Panc1 (cell line): Measurements from ENCODE around the gene HNRNPU. TPM values are rescaled to one million over a fixed set of nuclear protein-coding genes. Genes with fewer than 3 reads are reported as not detected.
A peak's percentile ranks its signal among the peaks of the same experiment; 100 is the strongest.

ENCODE experiments used
- ATAC-seq: fragments of 200-7000 bp; cut with Tn5 transposase; 2 replicates; pipeline ENCODE4 v1.9.1; 2020; ENCODE audit warnings: mild to moderate bottlenecking, moderate library complexity
- BruUV-seq: library from RNA; stranded (reverse); fragments of 400-500 nt; replicated peaks from 2 replicates; lab custom pipeline; 2021; lab: Mats Ljungman, UMichigan
- CTCF ChIA-PET: fragments of 300-600 bp; sonication (Branson Sonifier 250); formaldehyde crosslinking; loops from one replicate; lab custom pipeline; 2022; ENCODE audit warnings: antibody characterized with exemption; lab: Charles Lee
- POLR2A ChIA-PET: fragments of 300-600 bp; sonication (Branson Sonifier 250); formaldehyde crosslinking; loops from one replicate; lab custom pipeline; 2022; ENCODE audit warnings: antibody characterized with exemption; lab: Charles Lee
- DNase-seq: peaks from one replicate; pipeline ENCODE4 v3.0.0-alpha.2; 2010; ENCODE audit warnings: low read depth, low spot score
- H3K27ac ChIP-seq: 2 replicates; pipeline ENCODE4 v1.5.1; 2011; ENCODE audit warnings: mild to moderate bottlenecking, low read length, inconsistent platforms
- H3K27me3 ChIP-seq: fragments of 200-500 bp; sonication (Bioruptor generic); 2 replicates; pipeline ENCODE4 v1.6.0; 2014; ENCODE audit warnings: low read length, inconsistent platforms; ENCODE audit not compliant: control insufficient read depth, insufficient read depth
- H3K36me3 ChIP-seq: fragments of 200-500 bp; sonication (Bioruptor generic); 2 replicates; pipeline ENCODE4 v1.5.1; 2014; ENCODE audit warnings: inconsistent platforms, mild to moderate bottlenecking, low read length, moderate library complexity; ENCODE audit not compliant: control insufficient read depth, insufficient read depth
- H3K4me1 ChIP-seq: 2 replicates; pipeline ENCODE4 v1.5.1; 2011; ENCODE audit warnings: inconsistent platforms, mild to moderate bottlenecking, low read length, moderate library complexity; ENCODE audit not compliant: control insufficient read depth, insufficient read depth
- H3K4me3 ChIP-seq, 2 experiments: 2 replicates each; pipeline ENCODE4 v1.5.1; 2011 to 2012; ENCODE audit warnings: low read depth in 2 of 2, low read length in 2 of 2, mild to moderate bottlenecking in 2 of 2, inconsistent platforms in 1 of 2, moderate library complexity in 1 of 2
- H3K9me3 ChIP-seq: fragments of 200-500 bp; sonication (Bioruptor generic); 2 replicates; pipeline ENCODE4 v1.5.1; 2014; ENCODE audit warnings: low read depth, mild to moderate bottlenecking, inconsistent platforms, low read length, moderate library complexity; ENCODE audit not compliant: control insufficient read depth, insufficient read depth
- POLR2AphosphoS5 ChIP-seq: IDR thresholded peaks from 2 replicates; pipeline ENCODE4 v1.6.1; 2012; ENCODE audit warnings: mild to moderate bottlenecking, low read depth, low read length, moderate library complexity
- REST ChIP-seq, 2 experiments: IDR thresholded peaks; 2 replicates each; pipeline ENCODE4 v1.6.1; 2011 to 2012; ENCODE audit warnings: low read depth in 2 of 2, control low read depth in 1 of 2, low read length in 1 of 2, mild to moderate bottlenecking in 1 of 2, moderate library complexity in 1 of 2; ENCODE audit not compliant: insufficient read depth in 1 of 2
- SIN3A ChIP-seq: IDR thresholded peaks from 2 replicates; pipeline ENCODE4 v1.6.1; 2012; ENCODE audit warnings: low read depth, mild to moderate bottlenecking, low read length, moderate library complexity, borderline replicate concordance; ENCODE audit not compliant: insufficient read depth
- TCF7L2 ChIP-seq: IDR thresholded peaks from 2 replicates; pipeline ENCODE4 v1.6.1; 2011; ENCODE audit warnings: mild to moderate bottlenecking, low read depth, low read length, inconsistent platforms
- in situ Hi-C: cut with HindIII; loops from 2 replicates; pipeline ENCODE4 v1.10.0; 2016; ENCODE audit warnings: low sequenced_read_pairs, low pct_unique_long_range_greater_than_20kb
- intact Hi-C: fragments of 100-400 bp; cut with micrococcal nuclease; formaldehyde crosslinking; loops from one replicate; pipeline ENCODE4 v1.10.0; 2022; ENCODE audit not compliant: unreplicated experiment
- total RNA-seq: library from RNA; stranded (reverse); gene quantifications from one replicate; pipeline ENCODE4 v1.2.1, GENCODE V29; 2021; ENCODE audit not compliant: unreplicated experiment
- TF ChIP-seq, protein P1 (sequence below): fragments of 450-650 bp; IDR thresholded peaks from 2 replicates; pipeline ENCODE4 v1.5.1; 2017; ENCODE audit warnings: mild to moderate bottlenecking

The HNRNPU gene
- total RNA-seq, 1 experiment from 2014 or later = 361 TPM

- Histone ChIP-seq H3K36me3 (peaks cover 51% of the 10 kb centered on the region), H3K27ac (peak overlapping the region; percentile 91), H3K9me3 (no peaks in the 10 kb centered on the region), H3K4me1 (peaks cover 49% of the 10 kb centered on the region), H3K4me3 (peak overlapping the region; percentile 77 to 84), H3K27me3 (no peaks in the 10 kb centered on the region)
- CTCF ChIA-PET = interaction anchor here (0.8 kb wide), 1 partner anchor 180 kb away, joined by 4 read pairs; no protein-coding TSS in a partner anchor
- intact Hi-C loops (no loop called here), in situ Hi-C loops (no loop called here)
- no TSS peak for BruUV-seq
- no peak for TF ChIP-seq POLR2AphosphoS5
- TF ChIP-seq, protein P1, sequence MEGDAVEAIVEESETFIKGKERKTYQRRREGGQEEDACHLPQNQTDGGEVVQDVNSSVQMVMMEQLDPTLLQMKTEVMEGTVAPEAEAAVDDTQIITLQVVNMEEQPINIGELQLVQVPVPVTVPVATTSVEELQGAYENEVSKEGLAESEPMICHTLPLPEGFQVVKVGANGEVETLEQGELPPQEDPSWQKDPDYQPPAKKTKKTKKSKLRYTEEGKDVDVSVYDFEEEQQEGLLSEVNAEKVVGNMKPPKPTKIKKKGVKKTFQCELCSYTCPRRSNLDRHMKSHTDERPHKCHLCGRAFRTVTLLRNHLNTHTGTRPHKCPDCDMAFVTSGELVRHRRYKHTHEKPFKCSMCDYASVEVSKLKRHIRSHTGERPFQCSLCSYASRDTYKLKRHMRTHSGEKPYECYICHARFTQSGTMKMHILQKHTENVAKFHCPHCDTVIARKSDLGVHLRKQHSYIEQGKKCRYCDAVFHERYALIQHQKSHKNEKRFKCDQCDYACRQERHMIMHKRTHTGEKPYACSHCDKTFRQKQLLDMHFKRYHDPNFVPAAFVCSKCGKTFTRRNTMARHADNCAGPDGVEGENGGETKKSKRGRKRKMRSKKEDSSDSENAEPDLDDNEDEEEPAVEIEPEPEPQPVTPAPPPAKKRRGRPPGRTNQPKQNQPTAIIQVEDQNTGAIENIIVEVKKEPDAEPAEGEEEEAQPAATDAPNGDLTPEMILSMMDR = no peak
- no peak for TF ChIP-seq SIN3A
- POLR2A ChIA-PET = interaction anchor here (0.6 to 1.1 kb wide), 4 partner anchors 12 to 1531 kb away, joined by 3 to 9 read pairs (median 6); no protein-coding TSS in a partner anchor
- ATAC-seq = no peak
- DNase-seq = no peak
Observed at GRCh38 chr1:244862354-244862698, 2.0 kb downstream of the HNRNPU start.

DNA sequence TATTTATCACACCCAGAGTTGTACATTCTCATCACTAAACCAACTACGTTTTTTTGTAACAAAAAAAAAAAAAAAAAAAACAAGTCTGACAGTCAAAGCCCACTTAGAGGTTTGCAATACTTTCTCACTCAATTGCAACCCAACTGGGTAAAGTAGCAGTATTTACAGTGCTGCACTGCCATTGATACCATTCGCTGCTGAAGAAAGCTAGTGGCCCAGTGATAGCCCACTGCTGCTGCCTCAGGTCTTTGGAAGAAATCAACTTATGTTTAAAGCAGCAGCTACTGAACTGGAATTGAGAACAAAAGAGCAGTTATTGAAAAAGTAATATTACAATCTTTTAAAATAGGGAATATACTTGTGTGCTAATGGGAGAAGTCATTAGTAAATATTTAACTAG is 2.7 kb downstream of the HNRNPU start:
- H3K9me3 ChIP-seq = no peaks in the 10 kb centered on the region
- ChIA-PET POLR2A (interaction anchor here (0.6 to 1.1 kb wide), 4 partner anchors 11 to 117 kb away, joined by 3 to 11 read pairs (median 8); no protein-coding TSS in a partner anchor), CTCF (interaction anchor here (0.8 kb wide), 1 partner anchor 180 kb away, joined by 4 read pairs; no protein-coding TSS in a partner anchor)
- H3K27me3 ChIP-seq = no peaks in the 10 kb centered on the region
- no peak for ATAC-seq
- TSS peak; percentile 69 for BruUV-seq
- peaks cover 46% of the 10 kb centered on the region for H3K4me1 ChIP-seq
- in situ Hi-C loops (no loop called here), intact Hi-C loops (no loop called here)
- peaks cover 57% of the 10 kb centered on the region for H3K36me3 ChIP-seq
- peak overlapping the region; percentile 77 to 84 for H3K4me3 ChIP-seq
- peak overlapping the region; percentile 75 for H3K27ac ChIP-seq
- no peak for DNase-seq
- TF ChIP-seq REST (IDR thresholded peaks at IDR 0.05; ENCODE audit: insufficient read depth in 1 of 2, low read depth in 2 of 2, low read length in 1 of 2) (no peak), SIN3A (no peak), TCF7L2 (no peak), POLR2AphosphoS5 (no peak)
- TF ChIP-seq, protein P1 = no peak
